Psoas muscle (tissue), 8 donors: ENCODE measurements around the gene CCNK. TPM values are rescaled to one million over a fixed set of nuclear protein-coding genes. Genes with fewer than 3 reads are reported as not detected.

Experiments
- ATAC-seq, 4 donors: fragments of 200-7000 bp; cut with Tn5 transposase; one replicate each; pipeline ENCODE4 v1.9.1; 2020; ENCODE audit warnings: moderate library complexity in 3 of 4, mild to moderate bottlenecking in 2 of 4
- DNase-seq, 2 donors: peaks; one replicate each; pipeline ENCODE4 v3.0.0-alpha.2; 2020
- H3K27ac ChIP-seq: fragments of 200-600 bp; one replicate; pipeline ENCODE4 v1.8.0; 2022
- H3K27me3 ChIP-seq, 3 donors: fragments of 200-600 bp in 1 of 3; one replicate each; pipeline versions ENCODE4 v1.6.1 to v1.8.0; 2013 to 2022; ENCODE audit warnings: low read length in 2 of 3, mild to moderate bottlenecking in 2 of 3, moderate library complexity in 1 of 3; ENCODE audit not compliant: insufficient read depth in 3 of 3
- H3K36me3 ChIP-seq, 2 donors: fragments of 200-600 bp in 1 of 2; one replicate each; pipeline versions ENCODE4 v1.6.1 to v1.8.0; 2013 to 2022; ENCODE audit warnings: low read depth in 1 of 2, mild to moderate bottlenecking in 1 of 2, moderate library complexity in 1 of 2; ENCODE audit not compliant: insufficient read depth in 1 of 2
- H3K4me1 ChIP-seq: fragments of 200-600 bp; one replicate; pipeline ENCODE4 v1.8.0; 2022
- H3K4me3 ChIP-seq: fragments of 200-600 bp; one replicate; pipeline ENCODE4 v1.8.0; 2022; ENCODE audit warnings: mild to moderate bottlenecking
- H3K9me3 ChIP-seq: fragments of 200-600 bp; one replicate; pipeline ENCODE4 v1.8.0; 2022
- CTCF ChIP-seq: fragments of 200-600 bp; IDR thresholded peaks from one replicate; pipeline ENCODE4 v1.8.0; 2022; ENCODE audit warnings: antibody characterized with exemption
- WGBS, 3 donors: extraction: QIAGEN DNeasy Blood & Tissue Kit; methylation state at CpG; one replicate each; pipeline versions ENCODE4 v1.1.6 to v1.1.7; 2013; 5-methylcytosine and 5-hydroxymethylcytosine counted together
- intact Hi-C, 2 donors: fragments of 100-400 bp; cut with DNase I; formaldehyde crosslinking; loops; one replicate each; pipeline versions ENCODE4 v1.11.0 to v1.14.2; 2022
- polyA plus RNA-seq, 3 donors: library from polyadenylated mRNA; stranded (reverse); fragments of 200-250 nt; gene quantifications; one replicate each; pipeline ENCODE4 v1.2.3, GENCODE V29; 2013
- total RNA-seq, 4 donors: library from RNA; stranded (reverse); fragmentation: NEBNext Ultra II Directional in 2 of 4; extraction: Animal tissue kit (Norgen Biotek cat#: 25700) in 2 of 4; gene quantifications; one replicate each; pipeline versions ENCODE4 v1.2.1 to v1.2.4, GENCODE V29; 2021 to 2023
- donor health status: healthy with polysubstance abuse.
- donor health status: DM: no; HTN: no; CAD: no; lungs with moderate emphysema.
- donor health status: Bipolar disorder and iron deficiency.
- donor health status: healthy.
- donor health status: DM: yes; HTN: yes; CAD: no.
- donor health status: DM: no; HTN: no; CAD: no.
- donor health status: DM: no; HTN: no; CAD: no.
- donor health status: DM: yes; HTN: yes; CAD: no.

The CCNK gene
- total and polyA plus RNA-seq, 7 donors = 17.6 to 53.2 (median 39.8) TPM

DNA sequence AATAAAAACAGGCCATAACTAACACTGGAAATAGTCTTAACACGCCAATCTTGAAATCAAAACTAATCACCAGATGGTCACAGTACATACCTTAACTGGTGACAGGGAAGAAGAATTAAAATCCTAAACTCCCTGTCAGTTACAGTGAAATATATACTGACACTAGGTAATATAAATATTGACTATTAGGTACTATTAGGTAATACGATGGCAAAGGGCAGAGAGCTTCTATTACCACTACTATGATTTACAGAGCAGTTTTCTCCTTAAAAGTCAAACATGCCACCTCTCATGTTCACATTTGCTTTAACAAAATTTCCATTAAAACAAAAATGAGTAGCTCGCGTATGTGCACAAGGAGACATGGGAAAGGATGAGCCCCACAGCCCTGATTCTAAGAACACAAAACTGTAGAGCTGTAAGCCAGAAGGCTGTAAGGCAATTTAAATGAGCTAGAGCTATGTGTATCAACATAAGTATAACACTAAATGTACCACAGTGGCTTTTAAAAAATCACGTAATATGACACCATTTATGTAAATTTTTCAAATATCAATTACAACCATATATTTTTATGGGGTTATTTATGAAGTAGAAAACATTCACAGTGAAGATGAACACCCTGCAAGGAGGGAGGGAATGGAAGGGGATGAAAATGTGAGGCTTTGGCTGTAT, 19.7 kb upstream of the CCNK start:
- Histone ChIP-seq H3K36me3 (peaks cover 5 to 86% of the 10 kb centered on the region in 2 donors), H3K4me3 (no peak overlapping the region), H3K27ac (no peak overlapping the region), H3K27me3 (no peaks in the 10 kb centered on the region), H3K4me1 (peaks cover 16% of the 10 kb centered on the region), H3K9me3 (no peaks in the 10 kb centered on the region)
- no peak for DNase-seq
- no peak for ATAC-seq
- intact Hi-C loops = no loop called here
- TF ChIP-seq CTCF = no peak
- 72 to 92% (median 81%) methylated on average over 5 of the region's 5 CpGs for WGBS, 3 donors

DNA sequence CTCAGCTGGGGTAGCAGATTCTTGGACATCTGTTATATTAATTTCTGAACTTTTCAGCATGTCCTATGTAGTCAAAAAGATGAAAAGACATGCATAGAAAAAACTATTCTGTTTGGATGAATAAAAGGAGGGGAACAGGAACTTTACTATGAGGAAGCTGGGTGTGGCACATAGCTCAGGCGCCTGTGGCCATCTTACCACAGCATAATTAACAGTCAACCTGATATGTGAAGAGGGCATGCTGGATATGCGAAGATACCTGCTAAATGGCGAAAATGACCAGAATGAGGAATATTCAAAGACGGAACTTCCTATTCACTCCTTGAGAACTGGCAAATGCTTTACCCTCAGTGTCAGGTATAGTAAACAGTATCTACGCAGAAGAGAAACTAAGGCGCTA, 19.0 kb upstream of the CCNK start:
- H3K36me3 ChIP-seq = peaks cover 4 to 79% of the 10 kb centered on the region in 2 donors
- H3K4me3 ChIP-seq = no peak overlapping the region
- no peaks in the 10 kb centered on the region for H3K9me3 ChIP-seq
- DNase-seq = no peak
- no peak for ATAC-seq
- no peaks in the 10 kb centered on the region for H3K27me3 ChIP-seq
- intact Hi-C loops = no loop called here
- no peak overlapping the region for H3K27ac ChIP-seq
- H3K4me1 ChIP-seq = peaks cover 21% of the 10 kb centered on the region
- no peak for TF ChIP-seq CTCF
- WGBS, 3 donors = 64 to 80% (median 74%) methylated on average over 6 of the region's 6 CpGs

DNA sequence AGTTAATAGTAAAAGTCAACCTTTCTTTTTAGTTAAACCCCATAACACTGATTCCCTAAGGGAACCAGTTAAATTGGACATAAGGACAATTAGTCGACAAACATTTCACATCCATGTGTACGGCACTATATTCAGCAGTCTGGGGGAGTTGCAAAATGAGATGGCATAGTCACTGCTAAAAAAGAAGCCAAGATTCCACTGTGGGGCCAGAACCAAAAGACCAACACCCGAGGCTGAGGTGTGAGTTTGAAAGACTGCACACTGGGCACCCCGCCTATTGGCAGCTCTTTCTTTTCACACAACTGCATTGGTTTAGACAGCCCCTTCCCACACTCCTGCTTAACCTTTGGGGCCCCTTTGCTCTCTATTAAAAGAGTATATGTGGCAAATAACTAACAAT, 17.2 kb upstream of the CCNK start:
- peaks cover 0 to 62% of the 10 kb centered on the region in 2 donors for H3K36me3 ChIP-seq
- H3K27ac ChIP-seq = peak overlapping the region; percentile 64
- H3K9me3 ChIP-seq = no peaks in the 10 kb centered on the region
- intact Hi-C loops = no loop called here
- peaks cover 39% of the 10 kb centered on the region for H3K4me1 ChIP-seq
- WGBS, 3 donors = 45 to 53% (median 45%) methylated on average over 4 of the region's 4 CpGs
- TF ChIP-seq CTCF = no peak
- H3K4me3 ChIP-seq = no peak overlapping the region
- DNase-seq (no peak), ATAC-seq (peak; percentile 49 to 85 (median 76))
- H3K27me3 ChIP-seq = no peaks in the 10 kb centered on the region

GRCh38 chr14:99465288-99465687, 15.9 kb upstream of the CCNK start:
- peak overlapping the region; percentile 64 for H3K27ac ChIP-seq
- WGBS, 3 donors = 90 to 96% (median 92%) methylated on average over 9 of the region's 9 CpGs
- DNase-seq (no peak), ATAC-seq (no peak)
- peaks cover 48% of the 10 kb centered on the region for H3K4me1 ChIP-seq
- no peaks in the 10 kb centered on the region for H3K9me3 ChIP-seq
- H3K27me3 ChIP-seq = no peaks in the 10 kb centered on the region
- peaks cover 0 to 50% of the 10 kb centered on the region in 2 donors for H3K36me3 ChIP-seq
- no peak overlapping the region for H3K4me3 ChIP-seq
- intact Hi-C loops = no loop called here
- no peak for TF ChIP-seq CTCF

DNA sequence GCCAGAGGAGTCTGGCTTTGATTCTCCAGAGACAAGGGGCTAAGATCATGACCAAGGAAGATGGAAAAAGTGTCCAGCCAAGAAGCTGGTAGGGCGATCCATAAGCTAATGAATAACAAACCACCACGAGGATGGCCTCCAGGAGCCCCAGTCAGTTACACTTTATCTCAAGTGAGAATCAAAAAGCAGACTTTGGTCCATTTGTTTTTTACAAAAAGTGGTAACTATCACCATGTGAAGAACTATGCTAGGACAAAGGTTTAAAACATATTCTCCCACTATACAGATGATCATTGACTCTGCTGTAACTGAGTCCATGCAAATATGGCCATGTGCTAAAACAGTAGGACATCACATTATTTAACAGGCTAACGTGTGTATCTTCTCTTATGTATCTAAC, 14.5 kb upstream of the CCNK start:
- no peak for ATAC-seq
- no peak for DNase-seq
- no peak overlapping the region for H3K4me3 ChIP-seq
- no peaks in the 10 kb centered on the region for H3K27me3 ChIP-seq
- H3K27ac ChIP-seq = no peak overlapping the region
- peaks cover 56% of the 10 kb centered on the region for H3K4me1 ChIP-seq
- 81 to 93% (median 84%) methylated on average over 3 of the region's 3 CpGs for WGBS, 3 donors
- H3K9me3 ChIP-seq = no peaks in the 10 kb centered on the region
- intact Hi-C loops = no loop called here
- TF ChIP-seq CTCF = no peak
- H3K36me3 ChIP-seq = peaks cover 0 to 35% of the 10 kb centered on the region in 2 donors
